Glutamatergic neuron (in vitro differentiated cells): ENCODE measurements around the gene ALG13. TPM values are rescaled to one million over a fixed set of nuclear protein-coding genes. Genes with fewer than 3 reads are reported as not detected.
"Not testable (repeated sequence)": the region's sequence is repeated elsewhere in the genome, so short reads cannot be mapped to it uniquely, and the experiment has no call there.

ENCODE experiments used
- DNase-seq: peaks from one replicate; pipeline ENCODE4 v3.0.0; 2022
- H3K27ac Mint-ChIP-seq: one replicate; pipeline ENCODE4 v1.8.0; 2020; ENCODE audit warnings: mild to moderate bottlenecking, mixed read lengths, inconsistent platforms; ENCODE audit not compliant: unreplicated experiment
- H3K27me3 Mint-ChIP-seq: one replicate; pipeline ENCODE4 v1.8.0; 2020; ENCODE audit warnings: mild to moderate bottlenecking, moderate library complexity, mixed read lengths, inconsistent platforms; ENCODE audit not compliant: unreplicated experiment
- H3K36me3 Mint-ChIP-seq: one replicate; pipeline ENCODE4 v1.8.0; 2020; ENCODE audit warnings: mild to moderate bottlenecking, mixed read lengths, inconsistent platforms; ENCODE audit not compliant: unreplicated experiment
- H3K4me1 Mint-ChIP-seq: one replicate; pipeline ENCODE4 v1.8.0; 2020; ENCODE audit warnings: mild to moderate bottlenecking, low read depth, mixed read lengths, inconsistent platforms; ENCODE audit not compliant: unreplicated experiment
- H3K4me3 Mint-ChIP-seq: one replicate; pipeline ENCODE4 v1.8.0; 2020; ENCODE audit warnings: mild to moderate bottlenecking, mixed read lengths, inconsistent platforms; ENCODE audit not compliant: unreplicated experiment
- H3K9me3 Mint-ChIP-seq: one replicate; pipeline ENCODE4 v1.8.0; 2020; ENCODE audit warnings: mild to moderate bottlenecking, moderate library complexity, mixed read lengths, inconsistent platforms; ENCODE audit not compliant: unreplicated experiment
- CTCF ChIP-seq: fragments of 200-600 bp; sonication (generic); IDR thresholded peaks from one replicate; pipeline ENCODE4 v1.5.0; 2021; ENCODE audit not compliant: partially characterized antibody, unreplicated experiment
- total RNA-seq: library from RNA; stranded (reverse); fragmentation: NEBNext Ultra II Directional; extraction: Animal tissue kit (Norgen Biotek cat#: 25700); gene quantifications from one replicate; pipeline ENCODE4 v1.2.1, GENCODE V29; 2021; ENCODE audit not compliant: unreplicated experiment

Gene ALG13
- total RNA-seq, 1 donor from 2014 or later = 33.4 TPM

GRCh38 chrX:111779582-111779981 is 98.6 kb downstream of the ALG13 start:
- H3K27ac Mint-ChIP-seq = no peak overlapping the region
- no peaks in the 10 kb centered on the region for H3K4me1 Mint-ChIP-seq
- no peaks in the 10 kb centered on the region for H3K9me3 Mint-ChIP-seq
- H3K36me3 Mint-ChIP-seq = no peaks in the 10 kb centered on the region
- no peaks in the 10 kb centered on the region for H3K27me3 Mint-ChIP-seq
- no peak for TF ChIP-seq CTCF
- no peak overlapping the region for H3K4me3 Mint-ChIP-seq
- no peak for DNase-seq

- Mint-ChIP-seq H3K27me3 (no peaks in the 10 kb centered on the region), H3K36me3 (no peaks in the 10 kb centered on the region), H3K4me1 (no peaks in the 10 kb centered on the region), H3K9me3 (peaks cover 4% of the 10 kb centered on the region), H3K4me3 (no peak overlapping the region), H3K27ac (no peak overlapping the region)
- no peak for DNase-seq
- no peak for TF ChIP-seq CTCF
Measured at GRCh38 chrX:111784667-111785066, 103.7 kb downstream of the ALG13 start.

GRCh38 chrX:111790054-111790453 is 109.1 kb downstream of the ALG13 start:
- H3K27me3 Mint-ChIP-seq, H3K4me1 Mint-ChIP-seq, H3K4me3 Mint-ChIP-seq, H3K36me3 Mint-ChIP-seq, H3K9me3 Mint-ChIP-seq, DNase-seq, H3K27ac Mint-ChIP-seq: not testable (repeated sequence)

Other genes with a start within 250 kb of the ALG13 start
- gene SERTM2, start 169.5 kb upstream of the ALG13 start, total RNA-seq = not detected
- gene TRPC5OS, start 195.0 kb downstream of the ALG13 start, total RNA-seq = not detected